Body of pancreas (tissue), 4 donors: ENCODE results near the gene CAMK2B.

Experiments used
- CTCF ChIP-seq, 7 experiments: fragments of 450-650 bp in 4 of 7; fragments of 200-600 bp in 3 of 7; sonication (generic) in 3 of 7; IDR thresholded peaks; one replicate each; pipeline ENCODE4 v1.5.1; 2016 to 2019; ENCODE audit warnings: antibody characterized with exemption in 7 of 7
- POLR2A ChIP-seq, 3 donors: fragments of 450-650 bp; IDR thresholded peaks; one replicate each; pipeline ENCODE4 v1.6.1; 2016; ENCODE audit warnings: antibody characterized with exemption in 3 of 3, mild to moderate bottlenecking in 2 of 3

- TF ChIP-seq CTCF (IDR thresholded peaks at IDR 0.05) (no peak), POLR2A (IDR thresholded peaks at IDR 0.05) (no peak)
These were observed 157.5 kb downstream of the CAMK2B start for GRCh38 chr7:44167920-44168319.
